Measurements from ENCODE around the gene MPHOSPH10.
A peak's percentile ranks its signal among the peaks of the same experiment; 100 is the strongest.
"Not testable (repeated sequence)": the region's sequence is repeated elsewhere in the genome, so short reads cannot be mapped to it uniquely, and the experiment has no call there.

The MPHOSPH10 gene

DNA sequence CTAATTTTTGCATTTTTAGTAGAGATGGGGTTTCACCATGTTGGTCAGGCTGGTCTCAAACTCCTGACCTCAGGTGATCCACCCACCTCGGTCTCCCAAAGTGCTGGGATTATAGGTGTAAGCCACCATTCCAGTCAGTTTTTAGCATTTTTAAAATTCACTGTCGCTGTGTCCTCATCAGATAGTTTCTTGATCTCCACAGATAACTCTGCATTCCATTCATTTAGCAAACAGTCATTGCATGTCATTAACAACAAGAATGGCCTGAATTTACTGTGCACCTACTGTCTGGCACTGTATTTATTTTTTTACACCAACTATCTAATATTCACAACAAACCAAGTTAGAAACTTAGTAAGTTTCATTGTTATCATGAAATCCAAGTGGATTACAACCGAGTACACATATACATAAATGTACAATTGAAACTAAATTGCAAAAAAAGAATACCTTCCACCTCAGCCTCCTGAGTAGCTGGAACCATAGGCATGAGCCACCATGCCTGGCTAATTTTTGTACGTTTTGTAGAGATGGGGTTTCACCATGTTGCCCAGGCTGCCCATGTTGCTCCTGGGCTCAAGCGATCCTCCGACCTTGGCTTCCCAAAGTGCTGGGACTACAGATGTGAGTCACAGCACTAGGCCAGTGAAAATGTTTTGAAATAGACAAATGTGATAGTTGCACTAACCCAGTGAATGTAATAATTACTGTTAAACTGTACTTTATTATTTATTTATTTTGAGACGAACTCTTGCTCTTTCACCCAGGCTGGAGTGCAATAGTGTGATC, 4.7 kb upstream of the MPHOSPH10 start:
- no peak for DNase-seq

DNA sequence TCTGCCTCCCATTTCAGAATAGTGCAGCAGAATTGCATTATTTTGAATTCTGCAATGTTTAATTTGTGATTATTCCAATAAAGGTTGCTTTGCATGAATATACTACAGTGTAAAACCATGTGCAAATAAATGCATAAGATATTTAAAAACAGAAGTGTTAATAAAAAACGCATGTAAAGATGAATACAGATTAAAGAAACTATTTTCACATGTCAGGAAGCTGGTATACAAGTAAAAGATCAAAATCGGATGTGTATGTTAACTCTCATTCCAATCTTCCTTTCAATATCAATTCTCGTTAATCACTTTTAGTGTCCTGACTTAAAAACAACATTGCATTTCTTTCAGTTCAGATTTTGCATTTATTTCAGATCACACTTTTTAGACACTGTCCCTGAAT, 3.5 kb upstream of the MPHOSPH10 start:
- DNase-seq: no peak

DNA sequence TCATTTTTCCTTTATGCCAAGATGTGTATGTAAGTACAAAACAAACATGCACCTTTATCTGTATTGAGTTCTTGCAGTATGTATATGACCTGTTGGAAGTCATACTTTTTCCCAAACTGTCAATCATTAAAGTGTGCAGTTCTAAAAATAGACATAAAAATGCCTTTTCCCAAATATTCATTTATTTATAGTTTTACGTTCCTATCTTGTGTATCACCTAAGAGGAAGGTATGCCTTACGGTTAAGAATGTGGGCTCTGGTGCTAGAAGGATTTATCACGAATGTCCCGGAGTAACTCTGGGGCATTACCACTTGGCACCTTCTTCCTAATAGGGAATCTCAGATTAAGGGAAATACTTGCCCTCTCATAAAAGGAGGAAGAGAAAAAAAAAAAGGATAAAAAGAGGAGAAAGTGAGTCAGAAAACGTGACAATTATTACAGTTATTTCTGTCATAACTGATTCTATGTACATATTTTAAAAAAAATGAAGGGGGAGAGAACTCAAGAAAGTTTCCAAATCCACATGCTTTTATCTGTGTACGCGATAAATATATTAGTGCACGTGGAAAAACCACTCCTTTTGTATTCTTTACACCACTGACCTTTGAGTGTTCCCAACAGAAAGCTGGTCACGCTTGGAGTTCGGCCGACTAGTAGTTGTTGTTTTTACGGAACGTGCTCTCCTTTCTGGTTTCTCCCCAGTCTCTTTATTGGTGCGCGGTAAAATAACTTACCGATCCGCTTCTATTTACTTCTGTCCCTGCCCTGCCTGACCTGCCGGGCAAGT, 1.1 kb upstream of the MPHOSPH10 start:
- no peak for DNase-seq

GRCh38 chr2:71129902-71130151, 607 bp upstream of the MPHOSPH10 start:
- peak; percentile 94 for DNase-seq

DNA sequence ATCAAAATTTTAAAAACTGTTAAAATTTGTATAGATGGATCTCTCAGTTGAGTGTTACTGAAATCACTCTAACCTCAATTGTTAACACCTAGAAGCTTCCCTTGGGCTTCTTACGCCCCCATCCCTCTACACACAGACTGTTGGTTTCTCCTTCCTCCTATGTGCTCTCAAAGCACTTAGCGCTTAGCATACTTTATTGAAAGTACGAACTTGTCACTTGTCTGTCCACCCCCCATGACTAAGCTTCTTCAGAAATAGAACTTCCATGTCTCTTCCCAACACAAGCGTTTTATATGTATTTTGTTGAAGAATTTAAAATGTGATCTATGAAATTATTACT, 441 bp downstream of the MPHOSPH10 start:
- DNase-seq: no peak

DNA sequence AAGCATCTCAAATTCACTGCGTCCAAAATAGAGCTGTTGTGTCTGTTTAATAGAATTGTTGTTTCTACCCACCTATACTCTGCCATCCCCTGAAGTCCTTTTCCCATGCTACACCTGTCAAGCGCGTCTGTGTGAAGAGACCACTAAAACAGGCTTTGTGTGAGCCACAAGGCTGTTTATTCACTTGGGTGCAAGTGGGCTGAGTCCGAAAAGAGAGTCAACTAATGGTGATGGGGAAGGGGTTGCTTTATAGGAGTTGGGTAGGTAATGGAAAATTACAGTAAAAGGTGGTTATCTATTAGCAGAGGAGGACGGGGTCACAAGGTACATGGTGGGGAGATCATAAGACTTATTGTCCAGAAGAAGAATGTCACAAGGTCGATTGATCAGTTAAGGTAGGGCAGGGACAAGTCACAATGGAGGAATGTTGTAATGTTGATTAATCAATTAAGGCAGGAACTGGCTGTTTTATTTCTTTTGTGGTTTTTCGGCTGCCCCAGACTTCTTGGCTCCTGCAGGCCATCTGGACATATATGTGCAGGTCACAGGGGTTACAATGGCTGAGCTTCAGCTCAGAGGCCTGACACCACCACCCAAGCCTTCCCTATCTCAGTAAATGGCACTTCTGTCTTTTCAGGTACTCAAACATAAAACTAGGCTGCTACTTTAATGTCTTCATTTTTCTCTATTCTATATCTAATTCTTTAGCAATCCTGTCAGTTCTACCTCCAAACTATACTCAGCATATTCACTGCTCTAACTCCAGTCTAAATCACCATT, 1.1 kb downstream of the MPHOSPH10 start:
- DNase-seq: not testable (repeated sequence)

GRCh38 chr2:71133603-71134002, 3.2 kb downstream of the MPHOSPH10 start:
- DNase-seq: no peak

DNA sequence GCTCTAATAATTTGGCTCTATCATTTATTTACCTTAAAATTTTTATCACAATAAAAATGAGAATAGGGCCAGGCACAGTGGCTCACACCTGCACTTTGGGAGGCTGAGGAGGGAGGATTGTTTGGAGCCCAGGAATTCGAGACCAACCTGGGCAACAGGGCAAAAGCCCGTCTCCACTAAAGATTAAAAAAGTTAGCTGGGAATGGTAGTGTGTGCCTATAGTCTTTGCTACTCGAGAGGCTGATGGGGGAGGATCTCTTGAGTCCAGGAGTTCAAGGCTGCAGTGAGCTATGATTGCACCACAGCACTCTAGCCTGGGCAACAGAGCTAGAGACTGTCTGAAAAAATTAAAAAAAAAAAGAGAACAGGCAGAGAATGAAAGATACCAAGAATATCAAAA, 5.7 kb downstream of the MPHOSPH10 start:
- no peak for DNase-seq

- DNase-seq: no peak
Measured at GRCh38 chr2:71143782-71144181, 13.3 kb downstream of the MPHOSPH10 start.

- DNase-seq: no peak
Measured at GRCh38 chr2:71148506-71149063, 18.2 kb downstream of the MPHOSPH10 start.

- DNase-seq: no peak
Measured at GRCh38 chr2:71150082-71150816, 19.8 kb downstream of the MPHOSPH10 start.

- DNase-seq: no peak
Measured at GRCh38 chr2:71151620-71152019, 21.2 kb downstream of the MPHOSPH10 start.

DNA sequence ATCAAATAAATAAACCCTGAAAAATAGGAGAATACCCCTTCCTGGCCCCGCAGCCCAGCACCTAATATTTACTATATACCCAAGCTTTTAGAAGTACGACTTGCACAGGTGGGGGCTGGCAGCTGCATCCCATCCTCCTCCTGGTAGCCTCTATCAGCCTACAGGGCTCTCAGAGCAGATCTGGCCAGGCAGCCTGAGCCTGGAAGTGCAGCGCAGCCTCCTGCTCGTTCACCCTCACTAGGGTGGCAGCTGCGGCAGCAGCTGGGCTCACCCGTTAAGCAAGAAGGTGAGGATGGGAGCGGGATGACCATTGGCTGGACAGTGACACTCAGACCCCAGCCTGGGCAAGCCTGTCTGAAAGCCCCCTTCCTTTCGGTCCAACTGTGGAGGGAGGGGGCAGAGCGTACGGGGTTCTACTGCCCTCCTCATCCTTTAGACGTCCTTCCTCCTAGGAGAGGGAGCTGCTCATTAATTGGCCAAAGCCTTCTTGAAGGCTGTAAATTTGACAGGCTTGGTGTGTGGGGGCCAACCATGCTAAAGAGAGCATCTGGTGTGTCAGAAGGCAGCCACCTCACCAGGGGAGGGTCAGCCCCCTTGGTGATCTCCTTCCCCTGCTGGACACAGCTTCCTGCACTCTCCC, 23.3 kb downstream of the MPHOSPH10 start:
- no peak for DNase-seq

DNA sequence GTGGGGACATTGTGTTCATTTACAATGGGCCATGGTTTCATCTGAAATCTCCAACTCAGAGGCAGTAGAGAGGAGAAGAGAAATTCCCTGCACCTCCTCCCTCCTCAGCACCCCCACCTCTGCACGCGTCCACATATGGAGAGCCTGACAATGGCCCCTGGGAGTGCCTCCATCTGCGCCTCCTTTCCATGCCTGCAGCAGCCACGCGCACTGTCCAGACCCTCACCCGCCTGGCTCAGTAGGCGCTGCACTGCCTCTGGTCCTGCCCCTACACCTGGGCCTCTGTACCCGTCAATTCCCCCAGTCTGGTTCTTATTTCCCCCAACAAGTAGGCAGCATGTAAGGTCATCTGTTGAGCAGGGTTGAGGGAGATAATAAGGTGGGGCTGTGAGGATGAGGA, 23.8 kb downstream of the MPHOSPH10 start:
- DNase-seq: no peak

DNA sequence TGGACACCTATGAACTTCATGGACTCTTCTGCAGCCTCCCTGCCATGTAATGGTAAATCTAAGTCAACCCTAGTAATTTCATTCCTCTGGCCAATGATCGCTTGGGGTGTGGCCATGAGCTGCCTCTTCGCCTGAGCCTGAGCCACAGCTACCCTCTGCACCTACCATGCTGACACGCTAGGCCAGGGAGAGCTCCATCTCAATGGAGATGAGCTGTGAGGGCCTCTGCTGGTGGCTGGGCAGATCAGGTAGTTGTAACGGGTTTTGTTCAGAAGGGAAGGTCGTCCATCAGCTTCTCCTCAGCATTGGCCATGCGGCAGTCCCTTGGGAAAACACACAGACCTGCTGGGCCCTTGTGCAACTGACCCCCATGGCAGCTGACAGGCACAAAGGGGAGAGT, 24.4 kb downstream of the MPHOSPH10 start:
- peak; percentile 71 for DNase-seq

DNA sequence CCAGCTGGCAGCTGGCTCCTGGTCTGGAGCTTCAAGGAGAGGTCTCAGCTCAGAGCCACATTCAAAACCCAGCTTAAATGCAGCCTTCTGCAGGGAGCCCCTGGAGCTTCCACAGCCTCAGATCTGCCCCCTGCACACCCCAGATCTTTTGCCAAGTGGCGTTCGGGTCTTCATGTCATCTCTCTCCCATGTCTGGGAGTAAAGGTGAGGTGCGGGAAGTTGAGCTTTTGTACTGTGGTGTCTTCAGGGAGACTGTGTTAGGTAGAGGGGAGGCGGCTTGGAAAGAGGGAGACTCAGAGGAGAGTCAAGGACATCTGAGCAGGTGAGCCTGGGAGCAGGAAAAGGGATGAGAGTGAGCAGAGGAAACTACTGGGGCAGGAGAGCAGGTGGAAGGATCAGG, 25.4 kb downstream of the MPHOSPH10 start:
- DNase-seq: no peak

DNA sequence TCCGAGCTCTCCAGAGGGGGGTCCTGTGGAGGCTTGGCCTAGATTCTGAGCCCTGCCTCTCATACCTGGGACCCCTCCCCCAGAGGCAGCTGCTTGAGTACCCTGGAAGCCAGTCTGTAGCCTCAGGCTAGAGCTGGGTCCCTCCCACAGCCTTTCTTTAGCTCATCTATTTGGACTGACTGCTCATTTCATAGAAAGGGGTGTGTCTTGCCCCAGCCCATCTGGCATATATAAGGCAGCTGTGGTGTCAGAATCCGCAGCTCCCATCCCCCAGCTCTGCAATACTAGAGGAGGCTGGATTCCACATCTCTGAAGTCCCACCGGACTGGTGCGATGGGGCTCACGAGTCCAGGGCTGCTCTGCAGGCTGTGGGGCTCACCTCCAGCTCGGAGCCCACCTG, 26.1 kb downstream of the MPHOSPH10 start:
- DNase-seq: no peak

GRCh38 chr2:71157124-71157793, 26.8 kb downstream of the MPHOSPH10 start:
- DNase-seq: peak; percentile 77

- DNase-seq: no peak
Measured at GRCh38 chr2:71166812-71167211, 36.4 kb downstream of the MPHOSPH10 start.

- DNase-seq: no peak
Measured at GRCh38 chr2:71173096-71173495, 42.7 kb downstream of the MPHOSPH10 start.

- DNase-seq: no peak
Measured at GRCh38 chr2:71174207-71174606, 43.8 kb downstream of the MPHOSPH10 start.

DNA sequence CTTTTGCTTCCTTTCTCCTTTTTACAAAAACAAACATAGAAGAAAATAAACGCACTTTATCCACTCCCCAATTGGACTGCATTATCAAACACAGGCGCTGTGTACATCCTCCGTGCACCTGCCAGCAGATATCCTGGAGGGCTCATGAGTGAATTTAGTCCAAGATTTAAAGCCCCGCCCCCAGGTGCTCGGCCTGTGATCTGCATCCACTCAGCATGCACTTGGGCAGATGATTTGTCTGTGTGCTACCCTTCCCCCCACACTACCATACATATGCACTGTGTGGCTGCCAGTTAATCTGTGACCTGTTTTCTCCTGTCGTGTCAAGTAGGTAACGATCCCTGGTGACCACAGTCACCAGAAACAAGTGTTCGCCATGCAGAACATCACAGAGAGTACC, 48.4 kb downstream of the MPHOSPH10 start:
- not testable (repeated sequence) for DNase-seq
